DND-41 (cell line): ENCODE data around the gene DGKZ.

ENCODE experiments used
- ATAC-seq: fragments of 200-7000 bp; cut with Tn5 transposase; 3 replicates; pipeline ENCODE4 v1.9.1; 2021; ENCODE audit warnings: low read depth; ENCODE audit not compliant: insufficient read depth
- DNase-seq: peaks from one replicate; pipeline ENCODE4 v3.0.0-alpha.2; 2020
- H2AFZ ChIP-seq: 2 replicates; pipeline ENCODE4 v1.6.0; 2012; ENCODE audit warnings: low read depth, low read length
- H3K27ac ChIP-seq: 2 replicates; pipeline ENCODE4 v1.5.1; 2012; ENCODE audit warnings: low read length, inconsistent platforms
- H3K27me3 ChIP-seq: fragments of 200-600 bp; sonication (generic); 2 replicates; pipeline ENCODE4 v1.6.0; 2012; ENCODE audit warnings: low read length, mild to moderate bottlenecking, inconsistent platforms; ENCODE audit not compliant: insufficient read depth, poor library complexity
- H3K36me3 ChIP-seq: 2 replicates; pipeline ENCODE4 v1.5.1; 2012; ENCODE audit warnings: low read length, inconsistent platforms; ENCODE audit not compliant: insufficient read depth
- H3K4me1 ChIP-seq: 2 replicates; pipeline ENCODE4 v1.5.1; 2012; ENCODE audit warnings: mild to moderate bottlenecking, low read length; ENCODE audit not compliant: insufficient read depth
- H3K4me2 ChIP-seq: 2 replicates; pipeline ENCODE4 v1.6.0; 2012; ENCODE audit warnings: mild to moderate bottlenecking, moderate library complexity, low read length, inconsistent platforms; ENCODE audit not compliant: insufficient read depth
- H3K4me3 ChIP-seq, 2 experiments: fragments of 200-600 bp in 1 of 2; shearing (Covaris generic) in 1 of 2; 2 replicates each; pipeline ENCODE4 v1.5.1; 2012 to 2016; ENCODE audit warnings: inconsistent platforms in 2 of 2, low read length in 2 of 2, mild to moderate bottlenecking in 2 of 2, low read depth in 1 of 2, moderate library complexity in 1 of 2
- H3K79me2 ChIP-seq: 2 replicates; pipeline ENCODE4 v1.6.0; 2012; ENCODE audit warnings: low read length, inconsistent platforms; ENCODE audit not compliant: insufficient read depth
- H3K9ac ChIP-seq: 2 replicates; pipeline ENCODE4 v1.6.0; 2012; ENCODE audit warnings: low read depth, mild to moderate bottlenecking, inconsistent platforms, low read length, moderate library complexity
- H3K9me3 ChIP-seq: 2 replicates; pipeline ENCODE4 v1.5.1; 2012; ENCODE audit warnings: low read length, moderate library complexity, mild to moderate bottlenecking, inconsistent platforms; ENCODE audit not compliant: insufficient read depth, severe bottlenecking
- H4K20me1 ChIP-seq: 2 replicates; pipeline ENCODE4 v1.6.0; 2012; ENCODE audit warnings: low read length; ENCODE audit not compliant: insufficient read depth
- CTCF ChIP-seq: IDR thresholded peaks from 2 replicates; pipeline ENCODE4 v1.5.1; 2012; ENCODE audit warnings: borderline replicate concordance, low read length, moderate library complexity, mild to moderate bottlenecking; ENCODE audit not compliant: poor library complexity, severe bottlenecking; ENCODE audit errors: extremely low read depth
- EZH2 ChIP-seq: IDR thresholded peaks from 3 replicates; pipeline ENCODE4 v1.6.1; 2012; ENCODE audit warnings: borderline replicate concordance, low read depth, mild to moderate bottlenecking, moderate library complexity, low read length, inconsistent platforms; ENCODE audit not compliant: severe bottlenecking

The DGKZ gene

GRCh38 chr11:46373787-46374740 lies 26.8 kb downstream of the DGKZ start:
- Histone ChIP-seq H4K20me1 (peaks cover 24% of the 10 kb centered on the region), H3K9ac (no peak overlapping the region), H2AFZ (no peak overlapping the region), H3K9me3 (no peaks in the 10 kb centered on the region), H3K27ac (no peak overlapping the region), H3K4me1 (no peaks in the 10 kb centered on the region), H3K4me3 (no peak overlapping the region), H3K4me2 (no peak overlapping the region), H3K27me3 (no peaks in the 10 kb centered on the region), H3K36me3 (peaks cover 95% of the 10 kb centered on the region), H3K79me2 (peaks cover 10% of the 10 kb centered on the region; the same call in 1 of the 2 replicates)
- TF ChIP-seq EZH2 (no peak), CTCF (no peak)
- ATAC-seq (no peak), DNase-seq (no peak)

DNA sequence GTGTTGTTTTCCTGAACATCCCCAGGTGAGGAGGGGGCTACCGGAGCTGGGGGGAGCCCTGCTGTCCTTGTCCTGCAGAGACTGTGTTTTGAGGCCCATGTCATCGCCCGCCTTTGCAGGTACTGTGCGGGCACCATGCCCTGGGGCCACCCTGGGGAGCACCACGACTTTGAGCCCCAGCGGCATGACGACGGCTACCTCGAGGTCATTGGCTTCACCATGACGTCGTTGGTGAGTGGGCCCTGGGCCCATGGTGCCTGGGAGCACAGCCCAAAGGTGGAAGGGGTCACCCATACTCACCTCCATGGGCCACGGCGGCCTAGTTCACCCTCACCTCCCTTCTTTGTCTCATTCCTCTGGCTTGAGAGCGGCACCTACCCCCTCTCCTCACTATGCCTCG lies 27.6 kb downstream of the DGKZ start:
- ATAC-seq (no peak), DNase-seq (no peak)
- TF ChIP-seq CTCF (no peak), EZH2 (no peak)
- Histone ChIP-seq H3K9me3 (no peaks in the 10 kb centered on the region), H3K4me3 (no peak overlapping the region), H3K36me3 (peaks cover 88% of the 10 kb centered on the region), H3K27me3 (no peaks in the 10 kb centered on the region), H3K9ac (no peak overlapping the region), H3K4me1 (no peaks in the 10 kb centered on the region), H2AFZ (no peak overlapping the region), H3K27ac (no peak overlapping the region), H4K20me1 (peaks cover 28% of the 10 kb centered on the region), H3K79me2 (0 out of 2 replicates have a peak, but pooled peaks cover 4% of the 10 kb centered on the region), H3K4me2 (no peak overlapping the region)

DNA sequence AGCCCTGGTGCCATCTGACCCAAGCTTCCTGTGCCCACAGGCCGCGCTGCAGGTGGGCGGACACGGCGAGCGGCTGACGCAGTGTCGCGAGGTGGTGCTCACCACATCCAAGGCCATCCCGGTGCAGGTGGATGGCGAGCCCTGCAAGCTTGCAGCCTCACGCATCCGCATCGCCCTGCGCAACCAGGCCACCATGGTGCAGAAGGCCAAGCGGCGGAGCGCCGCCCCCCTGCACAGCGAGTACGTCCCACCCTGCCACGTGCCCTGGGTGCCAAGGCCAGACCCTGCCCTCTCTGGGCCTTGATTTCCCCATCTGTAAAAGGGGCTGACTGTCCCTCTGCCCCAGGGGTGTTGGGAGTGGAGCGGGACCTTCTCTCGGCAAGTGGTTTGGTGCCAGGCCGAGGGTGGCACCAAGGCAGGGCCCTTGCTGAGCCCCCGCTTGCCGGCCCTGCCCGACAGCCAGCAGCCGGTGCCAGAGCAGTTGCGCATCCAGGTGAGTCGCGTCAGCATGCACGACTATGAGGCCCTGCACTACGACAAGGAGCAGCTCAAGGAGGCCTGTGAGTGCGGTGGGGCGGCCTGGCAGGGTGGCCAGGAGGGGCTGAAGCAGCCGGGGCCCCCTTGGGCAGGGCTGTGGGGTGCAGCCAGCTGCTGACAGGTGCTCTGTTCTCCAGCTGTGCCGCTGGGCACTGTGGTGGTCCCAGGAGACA lies 28.3 kb downstream of the DGKZ start:
- Histone ChIP-seq H3K4me1 (peaks cover 4% of the 10 kb centered on the region), H3K9ac (no peak overlapping the region), H3K4me2 (no peak overlapping the region), H3K36me3 (peaks cover 81% of the 10 kb centered on the region), H3K79me2 (no peaks in the 10 kb centered on the region), H2AFZ (no peak overlapping the region), H3K27me3 (peaks cover 2% of the 10 kb centered on the region), H4K20me1 (peaks cover 24% of the 10 kb centered on the region), H3K4me3 (no peak overlapping the region), H3K9me3 (no peaks in the 10 kb centered on the region), H3K27ac (no peak overlapping the region)
- ATAC-seq (no peak), DNase-seq (no peak)
- TF ChIP-seq CTCF (no peak), EZH2 (no peak)
